HFFc6 (cell line): ENCODE data around the gene WFS1. TPM values are rescaled to one million over a fixed set of nuclear protein-coding genes. Genes with fewer than 3 reads are reported as not detected.

Experiments
- DNase-seq: peaks from one replicate; pipeline ENCODE4 v3.0.0-alpha.2; 2018
- H3K27ac Mint-ChIP-seq: 2 replicates; pipeline ENCODE4 v1.8.0; 2020; ENCODE audit warnings: mild to moderate bottlenecking, mixed read lengths
- H3K27me3 Mint-ChIP-seq: 2 replicates; pipeline ENCODE4 v1.8.0; 2021; ENCODE audit warnings: mild to moderate bottlenecking, moderate library complexity, mixed read lengths; ENCODE audit not compliant: insufficient read depth
- H3K36me3 Mint-ChIP-seq: 2 replicates; pipeline ENCODE4 v1.8.0; 2021; ENCODE audit warnings: low read depth, mixed read lengths
- H3K4me1 Mint-ChIP-seq: 2 replicates; pipeline ENCODE4 v1.8.0; 2020; ENCODE audit warnings: low read depth, mixed read lengths
- H3K4me3 Mint-ChIP-seq: 2 replicates; pipeline ENCODE4 v1.8.0; 2020; ENCODE audit warnings: mild to moderate bottlenecking, moderate library complexity, mixed read lengths
- H3K9me3 Mint-ChIP-seq: 2 replicates; pipeline ENCODE4 v1.8.0; 2020; ENCODE audit warnings: mild to moderate bottlenecking, mixed read lengths
- CTCF ChIP-seq: fragments of 200-600 bp; sonication (generic); IDR thresholded peaks from 2 replicates; pipeline ENCODE4 v1.5.0; 2021; ENCODE audit warnings: antibody characterized with exemption, mild to moderate bottlenecking
- total RNA-seq, 6 experiments: library from RNA; stranded (reverse); fragmentation: NEBNext Ultra II Directional; extraction: Animal tissue kit (Norgen Biotek cat#: 25700); gene quantifications; 2 replicates in 1 of 6; 3 replicates in 5 of 6; pipeline ENCODE4 v1.2.3, GENCODE V29; 2021

WFS1 gene
- total RNA-seq, 6 experiments from 2014 or later = 47.3 to 72.1 (median 56.0) TPM

GRCh38 chr4:6224735-6225134 is 44.9 kb upstream of the WFS1 start:
- peaks cover 4% of the 10 kb centered on the region; the same call in 1 of the 2 replicates for H3K27me3 Mint-ChIP-seq
- no peak overlapping the region for H3K4me3 Mint-ChIP-seq
- no peak overlapping the region for H3K27ac Mint-ChIP-seq
- DNase-seq = no peak
- H3K4me1 Mint-ChIP-seq = no peaks in the 10 kb centered on the region
- H3K9me3 Mint-ChIP-seq = peaks cover 9% of the 10 kb centered on the region
- TF ChIP-seq CTCF = no peak
- H3K36me3 Mint-ChIP-seq = no peaks in the 10 kb centered on the region

GRCh38 chr4:6225469-6225868 is 44.2 kb upstream of the WFS1 start:
- Mint-ChIP-seq H3K4me3 (no peak overlapping the region), H3K9me3 (peaks cover 9% of the 10 kb centered on the region), H3K36me3 (no peaks in the 10 kb centered on the region), H3K27ac (no peak overlapping the region), H3K27me3 (peaks cover 4% of the 10 kb centered on the region; the same call in 1 of the 2 replicates), H3K4me1 (no peaks in the 10 kb centered on the region)
- peak; percentile 1 for DNase-seq
- no peak for TF ChIP-seq CTCF

- H3K4me1 Mint-ChIP-seq = no peaks in the 10 kb centered on the region
- H3K4me3 Mint-ChIP-seq = no peak overlapping the region
- H3K9me3 Mint-ChIP-seq = peaks cover 9% of the 10 kb centered on the region
- peaks cover 4% of the 10 kb centered on the region; the same call in 1 of the 2 replicates for H3K27me3 Mint-ChIP-seq
- no peak for DNase-seq
- no peak for TF ChIP-seq CTCF
- no peaks in the 10 kb centered on the region for H3K36me3 Mint-ChIP-seq
- H3K27ac Mint-ChIP-seq = no peak overlapping the region
Measured at GRCh38 chr4:6226506-6226905, 43.1 kb upstream of the WFS1 start.

GRCh38 chr4:6227412-6228157 is 42.1 kb upstream of the WFS1 start:
- Mint-ChIP-seq H3K4me3 (no peak overlapping the region), H3K27ac (no peak overlapping the region), H3K27me3 (peaks cover 4% of the 10 kb centered on the region; the same call in 1 of the 2 replicates), H3K36me3 (no peaks in the 10 kb centered on the region), H3K9me3 (peaks cover 6% of the 10 kb centered on the region), H3K4me1 (no peaks in the 10 kb centered on the region)
- DNase-seq = no peak
- TF ChIP-seq CTCF = no peak

GRCh38 chr4:6228158-6229067 is 41.2 kb upstream of the WFS1 start:
- H3K4me1 Mint-ChIP-seq = no peaks in the 10 kb centered on the region
- no peak for DNase-seq
- H3K27me3 Mint-ChIP-seq = peaks cover 4% of the 10 kb centered on the region; the same call in 1 of the 2 replicates
- no peak overlapping the region for H3K27ac Mint-ChIP-seq
- no peaks in the 10 kb centered on the region for H3K9me3 Mint-ChIP-seq
- no peak overlapping the region for H3K4me3 Mint-ChIP-seq
- no peak for TF ChIP-seq CTCF
- H3K36me3 Mint-ChIP-seq = no peaks in the 10 kb centered on the region
